HFF-Myc (cell line): Measurements from ENCODE around the gene GPRC5C.

Experiments used
- DNase-seq: peaks from one replicate; pipeline ENCODE4 v3.0.0-alpha.2; 2011; ENCODE audit warnings: low read depth; ENCODE audit errors: extremely low read depth
- H3K4me3 ChIP-seq: replicated peaks from 2 replicates; pipeline ENCODE4 v1.5.1; 2011; ENCODE audit warnings: low read depth, mild to moderate bottlenecking, control low read depth, low read length
- CTCF ChIP-seq: IDR thresholded peaks from 2 replicates; pipeline ENCODE4 v1.5.1; 2012; ENCODE audit warnings: mild to moderate bottlenecking, low read depth, low read length, control low read depth; ENCODE audit errors: missing control alignments

Gene GPRC5C

DNA sequence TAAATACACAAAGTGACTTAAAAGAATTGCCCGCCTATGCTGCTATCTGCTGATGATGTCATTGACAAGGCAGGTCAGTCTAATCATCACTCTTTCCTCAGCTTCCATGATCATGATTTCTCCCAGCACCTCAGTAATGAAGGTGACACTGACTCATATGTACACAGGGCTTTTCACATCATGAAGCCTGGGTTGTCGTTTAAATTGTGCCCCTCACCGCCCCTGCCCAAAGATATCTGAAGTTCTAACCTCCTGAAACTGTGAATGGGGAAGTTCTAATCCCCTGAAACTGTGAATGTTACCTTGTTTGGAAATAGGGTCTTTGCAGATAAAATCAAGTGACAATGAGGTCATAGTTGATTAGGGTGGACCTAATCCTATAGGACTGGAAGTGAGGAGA lies 17.4 kb upstream of the GPRC5C start:
- no peak for DNase-seq
- no peak for TF ChIP-seq CTCF
- no peak overlapping the region for H3K4me3 ChIP-seq

DNA sequence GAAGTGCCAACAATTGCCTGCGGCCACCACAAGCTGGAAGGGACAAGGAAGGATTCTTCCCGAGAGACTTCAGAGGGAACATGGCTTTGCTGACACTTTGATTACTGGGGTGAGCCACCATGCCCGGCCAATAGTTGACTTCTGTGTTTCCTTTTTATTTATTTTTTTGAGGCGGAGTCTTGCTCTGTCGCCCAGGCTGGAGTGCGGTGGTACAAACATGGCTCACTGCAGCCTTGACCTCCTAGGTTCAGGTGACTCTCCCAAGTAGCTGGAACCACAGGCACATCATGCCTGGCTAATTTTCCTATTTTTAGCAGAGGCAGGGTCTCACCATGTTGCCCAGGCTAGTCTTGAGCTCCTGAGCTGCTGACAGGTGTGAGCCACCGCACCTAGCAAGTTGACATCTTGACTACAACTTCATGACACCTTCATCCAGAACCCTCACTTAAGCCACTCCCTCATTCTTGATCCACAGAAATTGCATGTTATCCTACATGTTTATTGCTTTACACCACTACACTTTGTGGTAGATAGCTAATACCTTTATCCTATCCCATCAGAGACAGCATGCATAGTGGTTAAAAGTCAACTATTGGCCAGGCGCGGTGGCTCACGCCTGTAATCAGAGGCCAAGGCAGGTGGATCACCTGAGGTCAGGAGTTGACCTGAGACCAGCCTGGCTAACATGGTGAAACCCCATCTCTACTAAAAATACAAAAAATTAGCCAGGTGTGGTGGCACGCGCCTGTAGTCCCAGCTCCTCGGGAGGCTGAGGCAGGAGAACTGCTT lies 16.1 kb upstream of the GPRC5C start:
- DNase-seq: no peak
- TF ChIP-seq CTCF: no peak
- H3K4me3 ChIP-seq: no peak overlapping the region

DNA sequence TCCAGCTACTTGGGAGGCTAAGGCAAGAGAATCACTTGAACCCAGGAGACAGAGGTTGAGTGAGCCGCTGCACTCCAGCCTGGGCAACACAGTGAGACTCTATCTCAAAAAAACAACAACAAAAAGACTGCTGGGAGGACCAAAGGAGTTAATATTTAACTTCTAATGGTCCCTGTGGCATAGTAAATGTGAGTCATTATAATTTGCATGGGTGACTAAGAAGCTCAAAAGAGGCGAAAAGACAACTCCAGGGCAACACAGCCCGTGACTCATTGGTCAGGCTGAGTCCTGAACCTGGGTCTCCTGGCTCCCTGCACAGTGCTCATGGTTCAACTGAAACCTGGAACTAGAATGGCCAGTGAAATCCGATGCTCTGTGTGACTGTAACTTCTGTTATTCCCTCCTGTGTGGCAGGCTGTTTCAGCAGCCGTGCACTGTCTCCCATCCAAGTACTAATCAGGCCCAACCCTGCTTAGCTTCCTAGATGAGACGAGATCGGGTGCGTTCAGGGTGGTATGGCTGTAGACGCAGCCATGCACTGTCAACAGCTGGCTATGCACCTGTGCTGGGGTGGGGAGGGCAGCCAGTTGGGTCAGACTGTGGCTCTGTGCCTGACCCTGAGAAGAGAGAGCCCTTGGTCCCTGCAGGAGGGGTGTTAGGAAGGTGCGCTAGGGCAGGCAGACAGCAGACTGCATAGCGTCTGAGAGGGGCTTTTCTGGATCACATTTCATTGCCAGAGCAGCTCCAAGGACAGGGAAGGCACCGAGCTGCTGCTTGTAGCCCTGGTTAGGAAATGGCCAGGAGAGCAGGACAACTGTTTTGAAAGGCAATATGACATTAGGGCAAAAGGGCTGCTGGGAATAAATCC lies 14.5 kb upstream of the GPRC5C start:
- no peak for TF ChIP-seq CTCF
- no peak overlapping the region for H3K4me3 ChIP-seq
- DNase-seq: no peak

- no peak for TF ChIP-seq CTCF
- no peak overlapping the region for H3K4me3 ChIP-seq
- DNase-seq: no peak
Observed at GRCh38 chr17:74419928-74420411, 11.9 kb upstream of the GPRC5C start.

- no peak for DNase-seq
- no peak overlapping the region for H3K4me3 ChIP-seq
- no peak for TF ChIP-seq CTCF
Observed at GRCh38 chr17:74424117-74424516, 7.8 kb upstream of the GPRC5C start.

DNA sequence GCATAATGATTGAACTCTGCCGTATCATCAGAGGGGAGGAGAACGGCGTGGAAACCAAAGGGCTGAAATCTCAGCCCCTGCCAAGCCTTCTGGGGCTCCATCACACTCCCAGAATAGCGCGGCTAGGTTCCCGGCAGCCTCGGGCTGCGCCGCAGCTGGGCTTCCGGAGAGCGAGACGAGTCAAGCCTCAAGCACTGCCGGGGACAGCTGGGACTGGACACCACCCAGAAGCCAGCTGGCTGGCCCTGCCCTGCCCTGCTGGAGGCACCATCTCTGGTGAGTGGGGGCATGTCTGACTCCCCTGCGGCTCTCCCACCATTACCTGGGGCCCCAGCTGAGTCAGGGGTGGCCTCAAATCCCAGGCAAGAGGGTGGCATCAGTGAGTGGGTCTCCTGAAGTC lies 7.2 kb upstream of the GPRC5C start:
- no peak for TF ChIP-seq CTCF
- no peak for DNase-seq
- no peak overlapping the region for H3K4me3 ChIP-seq
